NT2/D1 (cell line): ENCODE measurements around the gene IGF1R.

Experiments used
- SUZ12 ChIP-seq: IDR thresholded peaks from 2 replicates; pipeline ENCODE4 v1.6.1; 2011; ENCODE audit not compliant: insufficient read length, insufficient read depth; ENCODE audit errors: extremely low read depth
- YY1 ChIP-seq: IDR thresholded peaks from 2 replicates; pipeline ENCODE4 v1.6.1; 2011; ENCODE audit not compliant: insufficient read length, insufficient read depth
- ZNF274 ChIP-seq: IDR thresholded peaks from 2 replicates; pipeline ENCODE4 v1.6.1; 2011; ENCODE audit warnings: mild to moderate bottlenecking, low read depth, low read length

- TF ChIP-seq YY1 (no peak), ZNF274 (no peak), SUZ12 (no peak)
Measured at GRCh38 chr15:98966091-98966787, 317.9 kb downstream of the IGF1R start.
